Endothelial cell of umbilical vein (primary cell): Measurements from ENCODE around the gene PSMA3. TPM values are rescaled to one million over a fixed set of nuclear protein-coding genes. Genes with fewer than 3 reads are reported as not detected.

Source experiments
- BruUV-seq: library from RNA; stranded (reverse); fragments of 400-500 nt; replicated peaks from 2 replicates; lab custom pipeline; 2021; lab: Mats Ljungman, UMichigan
- CTCF ChIA-PET: fragments of 300-600, 350-600 bp; sonication (Branson Sonifier 250); formaldehyde crosslinking; loops from one replicate; lab custom pipeline; 2021; ENCODE audit warnings: antibody characterized with exemption, inconsistent platforms; lab: Charles Lee
- POLR2A ChIA-PET: fragments of 300-600, 350-600 bp; sonication (Branson Sonifier 250); formaldehyde crosslinking; loops from one replicate; lab custom pipeline; 2021; ENCODE audit warnings: antibody characterized with exemption, inconsistent platforms; lab: Charles Lee
- DNase-seq: peaks from one replicate; pipeline ENCODE4 v3.0.0-alpha.2; 2011; ENCODE audit warnings: low read depth, low spot score
- FAIRE-seq: peaks from 2 replicates; lab custom pipeline; 2011; peaks lifted over from hg19 to GRCh38; lab: Jason Lieb, UNC
- H2AFZ ChIP-seq: 2 replicates; pipeline ENCODE4 v1.6.0; 2012; ENCODE audit warnings: low read depth, low read length, control low read depth, inconsistent platforms
- H3K27ac ChIP-seq: 2 replicates; pipeline ENCODE4 v1.5.1; 2011; ENCODE audit warnings: low read depth, mild to moderate bottlenecking, control low read depth, low read length, moderate library complexity; ENCODE audit not compliant: insufficient read depth
- H3K27me3 ChIP-seq, 2 experiments: 2 replicates each; pipeline versions ENCODE4 v1.6.0 to v1.6.1; 2011; ENCODE audit warnings: low read length in 2 of 2, mixed read lengths in 1 of 2; ENCODE audit not compliant: control insufficient read depth in 2 of 2, insufficient read depth in 2 of 2
- H3K36me3 ChIP-seq, 2 experiments: 2 replicates in 1 of 2; 3 replicates in 1 of 2; pipeline ENCODE4 v1.5.1; 2011; ENCODE audit warnings: low read length in 2 of 2, mild to moderate bottlenecking in 1 of 2, moderate library complexity in 1 of 2; ENCODE audit not compliant: control insufficient read depth in 2 of 2, insufficient read depth in 2 of 2; ENCODE audit errors: extremely low read depth in 1 of 2
- H3K4me1 ChIP-seq: 3 replicates; pipeline ENCODE4 v1.5.1; 2011; ENCODE audit warnings: mild to moderate bottlenecking, low read length; ENCODE audit not compliant: control insufficient read depth, insufficient read depth; ENCODE audit errors: extremely low read depth
- H3K4me2 ChIP-seq: 2 replicates; pipeline ENCODE4 v1.6.1; 2011; ENCODE audit warnings: low read length, control low read depth, mixed read lengths; ENCODE audit not compliant: insufficient read depth
- H3K4me3 ChIP-seq, 3 experiments: fragments of 200-600 bp in 1 of 3; sonication (generic), shearing (Covaris generic) in 1 of 3; replicated peaks in 1 of 3; 2 replicates each; pipeline ENCODE4 v1.5.1; 2011 to 2016; ENCODE audit warnings: control low read depth in 3 of 3, low read length in 3 of 3, mild to moderate bottlenecking in 2 of 3, inconsistent platforms in 1 of 3, low read depth in 1 of 3, moderate library complexity in 1 of 3; ENCODE audit not compliant: insufficient read depth in 1 of 3
- H3K79me2 ChIP-seq: 2 replicates; pipeline ENCODE4 v1.6.0; 2012; ENCODE audit warnings: low read length, inconsistent platforms; ENCODE audit not compliant: control insufficient read depth, insufficient read depth
- H3K9ac ChIP-seq: replicated peaks from 2 replicates; pipeline ENCODE3; 2011; ENCODE audit warnings: low read length, control low read depth; ENCODE audit not compliant: insufficient read depth; ENCODE audit errors: extremely low read depth
- H3K9me1 ChIP-seq: replicated peaks from 3 replicates; pipeline ENCODE4 v1.6.0; 2011; ENCODE audit warnings: mild to moderate bottlenecking, low read length; ENCODE audit not compliant: control insufficient read depth, insufficient read depth; ENCODE audit errors: extremely low read depth
- H3K9me3 ChIP-seq: replicated peaks from 2 replicates; pipeline ENCODE4 v1.5.1; 2012; ENCODE audit warnings: low read length, inconsistent platforms; ENCODE audit not compliant: control insufficient read depth, insufficient read depth
- H4K20me1 ChIP-seq: replicated peaks from 2 replicates; pipeline ENCODE3; 2011; ENCODE audit warnings: mild to moderate bottlenecking, low read length; ENCODE audit not compliant: control insufficient read depth, insufficient read depth; ENCODE audit errors: extremely low read depth
- CTCF ChIP-seq, 2 donors: IDR thresholded peaks; 1 replicate in 1 of 2; 2 replicates in 1 of 2; pipeline ENCODE4 v1.5.1; 2011; ENCODE audit warnings: low read length in 2 of 2, mild to moderate bottlenecking in 2 of 2, moderate library complexity in 2 of 2, control low read depth in 1 of 2, inconsistent platforms in 1 of 2, low read depth in 1 of 2; ENCODE audit not compliant: insufficient read depth in 1 of 2; ENCODE audit errors: extremely low read depth in 1 of 2
- EZH2 ChIP-seq: IDR thresholded peaks from 2 replicates; pipeline ENCODE4 v1.6.1; 2012; ENCODE audit warnings: borderline replicate concordance, low read depth, mild to moderate bottlenecking, moderate library complexity, low read length, inconsistent platforms; ENCODE audit not compliant: severe bottlenecking
- FOS ChIP-seq: IDR thresholded peaks from 2 replicates; pipeline ENCODE4 v1.6.1; 2011; ENCODE audit warnings: mild to moderate bottlenecking, low read length, moderate library complexity, borderline replicate concordance; ENCODE audit not compliant: insufficient read depth
- GATA2 ChIP-seq: IDR thresholded peaks from 2 replicates; pipeline ENCODE4 v1.7.0; 2011; ENCODE audit warnings: low read depth, mild to moderate bottlenecking, moderate library complexity, mixed read lengths, low read length; ENCODE audit not compliant: insufficient read length, insufficient read depth
- JUN ChIP-seq: IDR thresholded peaks from 2 replicates; pipeline ENCODE4 v1.6.1; 2011; ENCODE audit warnings: borderline replicate concordance, low read depth; ENCODE audit not compliant: insufficient read length, insufficient read depth
- POLR2A ChIP-seq: IDR thresholded peaks from 2 replicates; pipeline ENCODE4 v1.6.1; 2012; ENCODE audit warnings: low read depth, mild to moderate bottlenecking, control low read depth, low read length
- POLR2AphosphoS5 ChIP-seq: IDR thresholded peaks from 2 replicates; pipeline ENCODE4 v1.6.1; 2012; ENCODE audit warnings: low read depth, mild to moderate bottlenecking, control low read depth, low read length, moderate library complexity; ENCODE audit not compliant: insufficient read depth
- dilution Hi-C: fragments of 300-500 bp; cut with MboI; formaldehyde crosslinking; loops from one replicate; pipeline ENCODE4 v1.15.0; 2019; ENCODE audit warnings: low sequenced_read_pairs; ENCODE audit not compliant: extremely low pct_ligation_motif_present
- intact Hi-C: fragments of 100-400 bp; cut with micrococcal nuclease; formaldehyde crosslinking; loops from one replicate; pipeline ENCODE4 v1.10.0; 2022
- polyA plus RNA-seq, 4 experiments: library from polyadenylated mRNA; depleted of rRNA in 3 of 4; stranded (reverse) in 3 of 4; unstranded in 1 of 4; fragments of >200 nt; gene quantifications; 2 replicates each; pipeline versions ENCODE4 v1.2.1 to v1.2.3, GENCODE V29; 2011 to 2012; ENCODE audit warnings: missing spikeins in 1 of 4
- total RNA-seq: library from RNA; stranded (reverse); gene quantifications from 2 replicates; pipeline ENCODE4 v1.2.3, GENCODE V29; 2021

Gene PSMA3
- total and polyA plus RNA-seq, 2 donors (not counting 3 experiments of a cell fraction or from before 2014, with no cell fraction given), result 240 to 297 TPM

- peak overlapping the region in 1 of 3 experiments; percentile 4 for H3K4me3 ChIP-seq
- peak overlapping the region; percentile 72 for H3K27ac ChIP-seq
- no peak overlapping the region for H2AFZ ChIP-seq
- TF ChIP-seq CTCF (IDR thresholded peaks at IDR 0.05; ENCODE audit: extremely low read depth in 1 of 2, insufficient read depth in 1 of 2, low read depth in 1 of 2, low read length in 2 of 2) (no peak), JUN (peak; percentile 69), FOS (peak; percentile 21), EZH2 (no peak), POLR2A (no peak), GATA2 (peak; percentile 29), POLR2AphosphoS5 (no peak)
- peaks cover 8 to 17% of the 10 kb centered on the region in 2 experiments for H3K36me3 ChIP-seq
- ChIA-PET CTCF (interaction anchor here (0.6 to 2.1 kb wide), 4 partner anchors 17 to 69 kb away, joined by 3 to 9 read pairs (median 4); partner anchors contain the start of gene ARID4A), POLR2A (interaction anchor here (1.3 kb wide), 1 partner anchor 17 kb away, joined by 7 read pairs; the partner anchor contains the start of gene ARID4A)
- peak; percentile 95 for DNase-seq
- dilution Hi-C loops, result no loop called here
- intact Hi-C loops, result loop anchor here (1.0 kb wide), 1 partner anchor 17 kb away; the partner anchor contains the start of gene ARID4A
- H3K4me1 ChIP-seq, result peaks cover 25% of the 10 kb centered on the region
- TSS peak; percentile 10 for BruUV-seq
- peak overlapping the region; percentile 51 for H3K9ac ChIP-seq
- H3K79me2 ChIP-seq, result peaks cover 79% of the 10 kb centered on the region
- FAIRE-seq, result peak; percentile 88
- H3K27me3 ChIP-seq, result no peaks in the 10 kb centered on the region
- no peaks in the 10 kb centered on the region for H3K9me1 ChIP-seq
- peak overlapping the region; percentile 74 for H3K4me2 ChIP-seq
- no peaks in the 10 kb centered on the region for H3K9me3 ChIP-seq
- peaks cover 7% of the 10 kb centered on the region for H4K20me1 ChIP-seq
Observed at GRCh38 chr14:58280954-58281787, 36.5 kb downstream of the PSMA3 start.
